Panc1 (cell line): Measurements from ENCODE around the gene RHEB. TPM values are rescaled to one million over a fixed set of nuclear protein-coding genes. Genes with fewer than 3 reads are reported as not detected.
A peak's percentile ranks its signal among the peaks of the same experiment; 100 is the strongest.

Source experiments
- ATAC-seq: fragments of 200-7000 bp; cut with Tn5 transposase; 2 replicates; pipeline ENCODE4 v1.9.1; 2020; ENCODE audit warnings: mild to moderate bottlenecking, moderate library complexity
- BruUV-seq: library from RNA; stranded (reverse); fragments of 400-500 nt; replicated peaks from 2 replicates; lab custom pipeline; 2021; lab: Mats Ljungman, UMichigan
- CTCF ChIA-PET: fragments of 300-600 bp; sonication (Branson Sonifier 250); formaldehyde crosslinking; loops from one replicate; lab custom pipeline; 2022; ENCODE audit warnings: antibody characterized with exemption; lab: Charles Lee
- POLR2A ChIA-PET: fragments of 300-600 bp; sonication (Branson Sonifier 250); formaldehyde crosslinking; loops from one replicate; lab custom pipeline; 2022; ENCODE audit warnings: antibody characterized with exemption; lab: Charles Lee
- DNase-seq: peaks from one replicate; pipeline ENCODE4 v3.0.0-alpha.2; 2010; ENCODE audit warnings: low read depth, low spot score
- H3K27ac ChIP-seq: 2 replicates; pipeline ENCODE4 v1.5.1; 2011; ENCODE audit warnings: mild to moderate bottlenecking, low read length, inconsistent platforms
- H3K27me3 ChIP-seq: fragments of 200-500 bp; sonication (Bioruptor generic); 2 replicates; pipeline ENCODE4 v1.6.0; 2014; ENCODE audit warnings: low read length, inconsistent platforms; ENCODE audit not compliant: control insufficient read depth, insufficient read depth
- H3K36me3 ChIP-seq: fragments of 200-500 bp; sonication (Bioruptor generic); 2 replicates; pipeline ENCODE4 v1.5.1; 2014; ENCODE audit warnings: inconsistent platforms, mild to moderate bottlenecking, low read length, moderate library complexity; ENCODE audit not compliant: control insufficient read depth, insufficient read depth
- H3K4me1 ChIP-seq: 2 replicates; pipeline ENCODE4 v1.5.1; 2011; ENCODE audit warnings: inconsistent platforms, mild to moderate bottlenecking, low read length, moderate library complexity; ENCODE audit not compliant: control insufficient read depth, insufficient read depth
- H3K4me3 ChIP-seq, 2 experiments: 2 replicates each; pipeline ENCODE4 v1.5.1; 2011 to 2012; ENCODE audit warnings: low read depth in 2 of 2, low read length in 2 of 2, mild to moderate bottlenecking in 2 of 2, inconsistent platforms in 1 of 2, moderate library complexity in 1 of 2
- H3K9me3 ChIP-seq: fragments of 200-500 bp; sonication (Bioruptor generic); 2 replicates; pipeline ENCODE4 v1.5.1; 2014; ENCODE audit warnings: low read depth, mild to moderate bottlenecking, inconsistent platforms, low read length, moderate library complexity; ENCODE audit not compliant: control insufficient read depth, insufficient read depth
- POLR2AphosphoS5 ChIP-seq: IDR thresholded peaks from 2 replicates; pipeline ENCODE4 v1.6.1; 2012; ENCODE audit warnings: mild to moderate bottlenecking, low read depth, low read length, moderate library complexity
- SIN3A ChIP-seq: IDR thresholded peaks from 2 replicates; pipeline ENCODE4 v1.6.1; 2012; ENCODE audit warnings: low read depth, mild to moderate bottlenecking, low read length, moderate library complexity, borderline replicate concordance; ENCODE audit not compliant: insufficient read depth
- TCF7L2 ChIP-seq: IDR thresholded peaks from 2 replicates; pipeline ENCODE4 v1.6.1; 2011; ENCODE audit warnings: mild to moderate bottlenecking, low read depth, low read length, inconsistent platforms
- in situ Hi-C: cut with HindIII; loops from 2 replicates; pipeline ENCODE4 v1.10.0; 2016; ENCODE audit warnings: low sequenced_read_pairs, low pct_unique_long_range_greater_than_20kb
- intact Hi-C: fragments of 100-400 bp; cut with micrococcal nuclease; formaldehyde crosslinking; loops from one replicate; pipeline ENCODE4 v1.10.0; 2022; ENCODE audit not compliant: unreplicated experiment
- total RNA-seq: library from RNA; stranded (reverse); gene quantifications from one replicate; pipeline ENCODE4 v1.2.1, GENCODE V29; 2021; ENCODE audit not compliant: unreplicated experiment
- TF ChIP-seq, protein P1 (sequence below), 2 experiments: IDR thresholded peaks; 2 replicates each; pipeline ENCODE4 v1.6.1; 2011 to 2012; ENCODE audit warnings: low read depth in 2 of 2, control low read depth in 1 of 2, low read length in 1 of 2, mild to moderate bottlenecking in 1 of 2, moderate library complexity in 1 of 2; ENCODE audit not compliant: insufficient read depth in 1 of 2
- TF ChIP-seq, protein P2 (sequence below): fragments of 450-650 bp; IDR thresholded peaks from 2 replicates; pipeline ENCODE4 v1.5.1; 2017; ENCODE audit warnings: mild to moderate bottlenecking

Gene RHEB
- total RNA-seq, 1 experiment from 2014 or later: 259 TPM

DNA sequence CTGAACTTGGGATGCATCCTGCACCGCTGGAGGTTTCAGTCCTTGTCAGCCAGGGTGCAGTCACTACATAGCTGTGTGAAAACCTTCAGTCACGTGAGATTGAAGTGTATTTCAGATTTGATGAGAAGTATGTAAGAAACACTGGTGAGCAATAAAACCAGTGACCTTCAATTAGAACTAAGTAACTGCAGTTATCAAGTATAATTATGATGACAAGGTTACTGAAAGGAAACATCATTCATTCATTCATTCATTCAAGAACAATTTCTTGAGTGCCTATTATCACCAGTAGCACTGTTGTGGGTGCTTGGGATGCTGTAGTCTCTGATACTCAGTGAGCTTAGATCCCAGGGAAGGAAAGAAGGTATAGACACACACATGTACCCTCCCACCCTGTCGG is 33.6 kb downstream of the RHEB start:
- peaks cover 57% of the 10 kb centered on the region for H3K36me3 ChIP-seq
- CTCF ChIA-PET: no interaction called here

DNA sequence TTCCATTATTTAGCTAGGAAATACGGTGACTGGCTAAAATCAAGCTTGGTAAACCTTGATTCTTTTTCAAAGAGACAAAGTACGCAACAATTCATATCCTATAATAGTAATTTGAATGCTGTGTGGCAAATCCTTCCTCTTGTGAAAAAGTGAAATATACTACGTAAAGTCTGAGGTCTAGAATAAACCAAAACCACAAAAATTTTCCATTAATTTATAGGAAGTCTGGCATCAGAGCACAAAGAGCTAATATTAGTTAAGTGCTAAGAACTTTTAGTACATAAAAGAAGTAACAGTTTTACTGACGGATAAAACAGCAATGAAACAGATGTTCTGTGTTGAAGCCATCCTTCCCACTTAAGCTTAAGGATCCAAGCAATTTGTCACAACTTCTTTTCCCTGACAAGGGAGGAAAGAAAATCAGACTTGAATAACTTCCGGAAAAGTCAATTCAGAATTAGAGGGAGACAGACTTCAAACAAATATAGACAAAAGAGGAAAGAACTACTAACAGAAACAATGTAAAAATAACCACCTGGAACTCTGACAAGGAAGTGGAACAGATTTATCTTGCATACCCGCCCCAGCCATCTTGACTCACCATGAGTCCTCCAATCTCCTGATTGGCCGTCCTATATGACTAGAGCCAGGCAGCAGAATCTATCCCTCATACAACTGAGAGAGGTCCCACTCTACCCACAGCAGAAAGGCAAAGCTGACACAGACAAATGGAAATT is 34.6 kb downstream of the RHEB start:
- TF ChIP-seq, protein P1, sequence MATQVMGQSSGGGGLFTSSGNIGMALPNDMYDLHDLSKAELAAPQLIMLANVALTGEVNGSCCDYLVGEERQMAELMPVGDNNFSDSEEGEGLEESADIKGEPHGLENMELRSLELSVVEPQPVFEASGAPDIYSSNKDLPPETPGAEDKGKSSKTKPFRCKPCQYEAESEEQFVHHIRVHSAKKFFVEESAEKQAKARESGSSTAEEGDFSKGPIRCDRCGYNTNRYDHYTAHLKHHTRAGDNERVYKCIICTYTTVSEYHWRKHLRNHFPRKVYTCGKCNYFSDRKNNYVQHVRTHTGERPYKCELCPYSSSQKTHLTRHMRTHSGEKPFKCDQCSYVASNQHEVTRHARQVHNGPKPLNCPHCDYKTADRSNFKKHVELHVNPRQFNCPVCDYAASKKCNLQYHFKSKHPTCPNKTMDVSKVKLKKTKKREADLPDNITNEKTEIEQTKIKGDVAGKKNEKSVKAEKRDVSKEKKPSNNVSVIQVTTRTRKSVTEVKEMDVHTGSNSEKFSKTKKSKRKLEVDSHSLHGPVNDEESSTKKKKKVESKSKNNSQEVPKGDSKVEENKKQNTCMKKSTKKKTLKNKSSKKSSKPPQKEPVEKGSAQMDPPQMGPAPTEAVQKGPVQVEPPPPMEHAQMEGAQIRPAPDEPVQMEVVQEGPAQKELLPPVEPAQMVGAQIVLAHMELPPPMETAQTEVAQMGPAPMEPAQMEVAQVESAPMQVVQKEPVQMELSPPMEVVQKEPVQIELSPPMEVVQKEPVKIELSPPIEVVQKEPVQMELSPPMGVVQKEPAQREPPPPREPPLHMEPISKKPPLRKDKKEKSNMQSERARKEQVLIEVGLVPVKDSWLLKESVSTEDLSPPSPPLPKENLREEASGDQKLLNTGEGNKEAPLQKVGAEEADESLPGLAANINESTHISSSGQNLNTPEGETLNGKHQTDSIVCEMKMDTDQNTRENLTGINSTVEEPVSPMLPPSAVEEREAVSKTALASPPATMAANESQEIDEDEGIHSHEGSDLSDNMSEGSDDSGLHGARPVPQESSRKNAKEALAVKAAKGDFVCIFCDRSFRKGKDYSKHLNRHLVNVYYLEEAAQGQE (IDR thresholded peaks at IDR 0.05; ENCODE audit: insufficient read depth in 1 of 2, low read depth in 2 of 2, low read length in 1 of 2): no peak
- Histone ChIP-seq H3K9me3 (no peaks in the 10 kb centered on the region), H3K36me3 (peaks cover 51% of the 10 kb centered on the region), H3K4me3 (no peak overlapping the region), H3K27ac (peak overlapping the region; percentile 34; the same call in 1 of the 2 replicates), H3K4me1 (peaks cover 35% of the 10 kb centered on the region), H3K27me3 (no peaks in the 10 kb centered on the region)
- no TSS peak for BruUV-seq
- DNase-seq: no peak
- ATAC-seq: no peak
- CTCF ChIA-PET: no interaction called here
- in situ Hi-C loops: no loop called here
- POLR2A ChIA-PET: interaction anchor here (1.1 kb wide), 1 partner anchor 25 kb away, joined by 3 read pairs; no protein-coding TSS in a partner anchor
- intact Hi-C loops: no loop called here

More for the DNA sequence above, 33.6 kb downstream of the RHEB start:
- BruUV-seq: no TSS peak
- POLR2A ChIA-PET: no interaction called here
- intact Hi-C loops (no loop called here), in situ Hi-C loops (no loop called here)
- TF ChIP-seq, protein P2, sequence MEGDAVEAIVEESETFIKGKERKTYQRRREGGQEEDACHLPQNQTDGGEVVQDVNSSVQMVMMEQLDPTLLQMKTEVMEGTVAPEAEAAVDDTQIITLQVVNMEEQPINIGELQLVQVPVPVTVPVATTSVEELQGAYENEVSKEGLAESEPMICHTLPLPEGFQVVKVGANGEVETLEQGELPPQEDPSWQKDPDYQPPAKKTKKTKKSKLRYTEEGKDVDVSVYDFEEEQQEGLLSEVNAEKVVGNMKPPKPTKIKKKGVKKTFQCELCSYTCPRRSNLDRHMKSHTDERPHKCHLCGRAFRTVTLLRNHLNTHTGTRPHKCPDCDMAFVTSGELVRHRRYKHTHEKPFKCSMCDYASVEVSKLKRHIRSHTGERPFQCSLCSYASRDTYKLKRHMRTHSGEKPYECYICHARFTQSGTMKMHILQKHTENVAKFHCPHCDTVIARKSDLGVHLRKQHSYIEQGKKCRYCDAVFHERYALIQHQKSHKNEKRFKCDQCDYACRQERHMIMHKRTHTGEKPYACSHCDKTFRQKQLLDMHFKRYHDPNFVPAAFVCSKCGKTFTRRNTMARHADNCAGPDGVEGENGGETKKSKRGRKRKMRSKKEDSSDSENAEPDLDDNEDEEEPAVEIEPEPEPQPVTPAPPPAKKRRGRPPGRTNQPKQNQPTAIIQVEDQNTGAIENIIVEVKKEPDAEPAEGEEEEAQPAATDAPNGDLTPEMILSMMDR: no peak
- TF ChIP-seq TCF7L2: no peak
- TF ChIP-seq SIN3A: no peak
- TF ChIP-seq, protein P1 (IDR thresholded peaks at IDR 0.05; ENCODE audit: insufficient read depth in 1 of 2, low read depth in 2 of 2, low read length in 1 of 2): no peak
- TF ChIP-seq POLR2AphosphoS5: no peak
- H3K4me3 ChIP-seq: no peak overlapping the region
- peak overlapping the region; percentile 30; the same call in 1 of the 2 replicates for H3K27ac ChIP-seq
- no peaks in the 10 kb centered on the region for H3K9me3 ChIP-seq
- no peak for ATAC-seq
- no peak for DNase-seq
- peaks cover 41% of the 10 kb centered on the region for H3K4me1 ChIP-seq
- no peaks in the 10 kb centered on the region for H3K27me3 ChIP-seq
